Mesothelial cell of epicardium (in vitro differentiated cells): ENCODE measurements around the gene FILIP1L. TPM values are rescaled to one million over a fixed set of nuclear protein-coding genes. Genes with fewer than 3 reads are reported as not detected.

Experiments
- DNase-seq, 2 experiments: peaks; one replicate each; pipeline ENCODE4 v3.0.0; 2021; ENCODE audit warnings: low spot score in 2 of 2; ENCODE audit not compliant: unreplicated experiment in 2 of 2
- H3K27ac Mint-ChIP-seq: 2 replicates; pipeline ENCODE4 v1.8.0; 2021; ENCODE audit warnings: mixed read lengths
- H3K27me3 Mint-ChIP-seq: 2 replicates; pipeline ENCODE4 v1.8.0; 2021; ENCODE audit warnings: low read depth, mixed read lengths
- H3K36me3 Mint-ChIP-seq: 2 replicates; pipeline ENCODE4 v1.8.0; 2021; ENCODE audit warnings: mixed read lengths
- H3K4me1 Mint-ChIP-seq: 2 replicates; pipeline ENCODE4 v1.8.0; 2021; ENCODE audit warnings: mixed read lengths
- H3K4me3 Mint-ChIP-seq: 2 replicates; pipeline ENCODE4 v1.8.0; 2021; ENCODE audit warnings: mild to moderate bottlenecking, moderate library complexity, mixed read lengths
- H3K9me3 Mint-ChIP-seq: 2 replicates; pipeline ENCODE4 v1.8.0; 2021; ENCODE audit warnings: mixed read lengths
- CTCF ChIP-seq: fragments of 200-600 bp; sonication (generic); IDR thresholded peaks from one replicate; pipeline ENCODE4 v1.5.0; 2021; ENCODE audit warnings: antibody characterized with exemption; ENCODE audit not compliant: unreplicated experiment
- total RNA-seq: library from RNA; stranded (reverse); gene quantifications from 3 replicates; pipeline ENCODE4 v1.2.1, GENCODE V29; 2021

FILIP1L gene
- total RNA-seq, 1 donor from 2014 or later = 15.7 TPM

DNA sequence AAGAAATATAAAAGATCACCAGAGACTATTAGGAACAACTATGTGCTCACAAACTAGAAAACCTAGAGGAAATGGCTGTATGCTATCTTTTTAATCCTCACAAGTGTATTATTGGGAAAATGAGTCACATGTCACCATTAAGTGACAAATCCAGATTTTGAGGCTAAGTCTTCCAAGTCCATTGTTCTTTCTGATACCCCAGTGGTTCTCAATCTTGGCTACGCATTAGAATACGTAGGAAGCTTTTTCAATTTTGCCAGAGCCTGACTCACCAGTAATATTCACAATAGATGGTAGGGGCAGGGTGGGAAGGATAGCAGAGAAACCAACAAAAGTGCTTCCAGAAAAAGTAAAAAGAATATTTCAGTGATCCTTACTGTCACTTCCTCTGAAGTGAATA is 117.0 kb downstream of the FILIP1L start:
- TF ChIP-seq CTCF = no peak
- Mint-ChIP-seq H3K27ac (no peak overlapping the region), H3K27me3 (no peaks in the 10 kb centered on the region), H3K9me3 (peaks cover 44% of the 10 kb centered on the region), H3K4me3 (no peak overlapping the region), H3K36me3 (peaks cover 26% of the 10 kb centered on the region), H3K4me1 (peaks cover 15% of the 10 kb centered on the region)
- no peak for DNase-seq

GRCh38 chr3:99990179-99990578 is 124.1 kb downstream of the FILIP1L start:
- H3K36me3 Mint-ChIP-seq = peaks cover 17% of the 10 kb centered on the region
- no peak for TF ChIP-seq CTCF
- no peaks in the 10 kb centered on the region for H3K27me3 Mint-ChIP-seq
- no peak for DNase-seq
- H3K9me3 Mint-ChIP-seq = peaks cover 26% of the 10 kb centered on the region
- H3K4me1 Mint-ChIP-seq = peaks cover 1% of the 10 kb centered on the region
- no peak overlapping the region for H3K4me3 Mint-ChIP-seq
- no peak overlapping the region for H3K27ac Mint-ChIP-seq

DNA sequence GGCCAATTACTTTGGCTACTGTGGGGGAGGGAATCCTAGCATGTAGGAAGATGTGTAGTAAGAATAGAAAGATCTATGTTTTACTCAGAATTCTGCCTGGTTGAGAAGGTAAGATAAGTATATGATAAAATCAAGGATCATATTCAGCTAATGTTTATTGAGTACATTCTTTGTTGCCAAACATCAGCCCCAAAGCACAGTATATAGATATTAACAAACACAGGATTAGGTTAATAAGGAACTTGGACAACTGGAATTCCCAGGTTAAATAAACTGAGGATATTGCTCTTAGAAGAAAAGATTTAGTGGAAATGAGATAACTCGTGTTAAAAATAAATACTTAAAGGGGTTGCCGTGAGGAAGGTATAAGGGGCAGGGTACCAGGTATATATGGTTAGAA is 129.6 kb downstream of the FILIP1L start:
- Mint-ChIP-seq H3K36me3 (no peaks in the 10 kb centered on the region), H3K4me3 (no peak overlapping the region), H3K27ac (peak overlapping the region; percentile 68), H3K27me3 (no peaks in the 10 kb centered on the region), H3K9me3 (no peaks in the 10 kb centered on the region), H3K4me1 (peaks cover 18% of the 10 kb centered on the region)
- DNase-seq = no peak
- TF ChIP-seq CTCF = no peak

DNA sequence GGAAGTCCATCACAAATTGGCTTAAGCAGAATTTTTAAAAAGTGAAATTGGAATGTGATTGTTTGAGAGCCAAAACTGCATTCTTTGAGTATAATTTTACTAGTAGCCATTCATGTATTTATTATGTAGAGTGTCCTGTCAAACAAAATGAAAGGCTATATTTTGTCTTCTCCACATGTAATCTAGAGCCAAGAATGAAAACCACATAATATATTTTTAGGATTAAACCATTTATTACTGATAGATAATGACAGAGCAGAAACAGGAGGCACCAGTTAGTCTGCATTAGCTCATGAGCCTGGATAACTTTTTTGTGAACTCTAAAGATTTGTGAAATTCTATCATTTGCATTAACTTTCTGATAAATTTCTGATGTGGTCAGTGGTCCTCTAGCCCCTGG is 130.2 kb downstream of the FILIP1L start:
- DNase-seq = no peak
- H3K27me3 Mint-ChIP-seq = no peaks in the 10 kb centered on the region
- no peak for TF ChIP-seq CTCF
- peaks cover 18% of the 10 kb centered on the region for H3K4me1 Mint-ChIP-seq
- H3K36me3 Mint-ChIP-seq = no peaks in the 10 kb centered on the region
- no peak overlapping the region for H3K4me3 Mint-ChIP-seq
- H3K9me3 Mint-ChIP-seq = no peaks in the 10 kb centered on the region
- peak overlapping the region; percentile 68 for H3K27ac Mint-ChIP-seq

DNA sequence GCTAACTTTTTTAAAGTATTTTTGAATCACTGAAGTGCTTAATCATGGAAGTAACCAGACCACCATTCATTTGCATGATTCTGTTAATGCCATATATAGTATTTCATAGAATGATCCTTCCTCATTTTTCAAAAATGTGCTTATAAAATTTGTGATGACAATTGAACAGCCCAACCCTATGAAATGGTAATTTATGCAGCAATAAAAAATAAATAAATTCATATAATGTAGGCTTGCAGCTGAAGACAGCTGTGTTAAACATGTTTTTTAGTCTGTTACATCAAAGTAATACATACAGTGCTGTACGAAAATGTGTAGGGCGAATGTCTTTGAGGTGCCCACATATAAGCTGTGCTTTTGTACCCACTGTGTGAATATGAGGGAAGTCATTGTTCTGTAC is 131.7 kb downstream of the FILIP1L start:
- H3K9me3 Mint-ChIP-seq = peaks cover 5% of the 10 kb centered on the region
- no peaks in the 10 kb centered on the region for H3K36me3 Mint-ChIP-seq
- H3K4me1 Mint-ChIP-seq = peaks cover 18% of the 10 kb centered on the region
- DNase-seq = no peak
- no peak for TF ChIP-seq CTCF
- no peak overlapping the region for H3K27ac Mint-ChIP-seq
- H3K4me3 Mint-ChIP-seq = no peak overlapping the region
- H3K27me3 Mint-ChIP-seq = no peaks in the 10 kb centered on the region

GRCh38 chr3:99981138-99981537 is 133.2 kb downstream of the FILIP1L start:
- no peaks in the 10 kb centered on the region for H3K27me3 Mint-ChIP-seq
- DNase-seq = no peak
- no peak overlapping the region for H3K27ac Mint-ChIP-seq
- TF ChIP-seq CTCF = no peak
- H3K4me3 Mint-ChIP-seq = no peak overlapping the region
- peaks cover 7% of the 10 kb centered on the region for H3K36me3 Mint-ChIP-seq
- H3K4me1 Mint-ChIP-seq = peaks cover 18% of the 10 kb centered on the region
- peaks cover 13% of the 10 kb centered on the region for H3K9me3 Mint-ChIP-seq
